GM12891 (cell line): ENCODE data around the gene SCARB1.

Experiments used
- DNase-seq: peaks from one replicate; pipeline ENCODE4 v3.0.0; 2011; ENCODE audit warnings: low spot score; ENCODE audit not compliant: insufficient read length
- FAIRE-seq: peaks from 2 replicates; lab custom pipeline; 2011; peaks lifted over from hg19 to GRCh38; lab: Jason Lieb, UNC
- PAX5 ChIP-seq: IDR thresholded peaks from 2 replicates; pipeline ENCODE4 v1.6.1; 2011; ENCODE audit warnings: low read length, moderate library complexity, mild to moderate bottlenecking; ENCODE audit not compliant: insufficient read depth, severe bottlenecking
- POLR2A ChIP-seq: IDR thresholded peaks from 2 replicates; pipeline ENCODE4 v1.6.1; 2011; ENCODE audit warnings: low read depth, low read length, control low read depth
- POLR2AphosphoS5 ChIP-seq: IDR thresholded peaks from 2 replicates; pipeline ENCODE4 v1.6.1; 2011; ENCODE audit warnings: low read depth, low read length, control low read depth
- POU2F2 ChIP-seq: IDR thresholded peaks from 2 replicates; pipeline ENCODE4 v1.6.1; 2011; ENCODE audit warnings: low read depth, mild to moderate bottlenecking, control low read depth, low read length, moderate library complexity
- SPI1 ChIP-seq: IDR thresholded peaks from 2 replicates; pipeline ENCODE4 v1.6.1; 2011; ENCODE audit warnings: low read depth, low read length, control low read depth
- TAF1 ChIP-seq: IDR thresholded peaks from 2 replicates; pipeline ENCODE4 v1.6.1; 2011; ENCODE audit warnings: low read depth, low read length, control low read depth

Gene SCARB1

DNA sequence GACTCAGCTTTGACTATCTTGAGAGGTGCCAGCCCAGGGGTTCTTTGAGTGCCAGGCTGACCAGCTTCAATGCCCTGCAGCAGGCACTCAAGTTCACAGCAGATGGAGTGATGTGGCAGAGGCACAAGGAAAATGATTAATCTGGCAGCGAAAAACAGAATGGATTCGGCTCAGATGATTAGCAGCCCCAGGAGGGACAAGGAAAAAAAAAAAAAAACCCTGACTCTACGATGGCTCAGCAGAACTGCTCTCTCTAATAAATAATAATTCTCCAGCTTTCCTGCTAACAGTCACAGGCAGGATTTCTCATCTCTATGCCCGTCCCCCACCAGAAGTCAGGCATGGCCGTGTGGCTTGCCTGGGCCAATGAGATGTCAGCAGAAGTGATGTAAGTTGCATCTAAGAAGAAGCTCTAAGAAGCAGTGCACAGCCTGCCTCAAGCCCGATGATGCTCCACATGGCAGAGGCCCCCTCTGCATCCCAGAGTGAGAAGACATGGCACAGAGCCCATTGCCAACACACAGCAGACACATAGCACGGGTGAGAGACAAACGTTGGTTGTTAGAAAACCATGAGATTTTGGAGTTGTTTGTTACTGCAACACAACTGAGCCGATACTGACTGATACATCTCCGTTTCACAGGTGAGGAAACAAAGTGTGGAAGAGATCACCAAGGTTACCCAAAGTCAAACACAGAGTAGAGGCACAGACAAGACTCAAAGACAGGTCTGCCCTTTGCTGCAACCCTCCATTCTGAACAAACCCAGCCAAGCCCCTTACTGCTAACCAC is 111.0 kb downstream of the SCARB1 start:
- TF ChIP-seq POU2F2 (no peak), SPI1 (no peak), POLR2AphosphoS5 (no peak), PAX5 (no peak), TAF1 (no peak), POLR2A (no peak)
- FAIRE-seq: peak; percentile 5
- no peak for DNase-seq

DNA sequence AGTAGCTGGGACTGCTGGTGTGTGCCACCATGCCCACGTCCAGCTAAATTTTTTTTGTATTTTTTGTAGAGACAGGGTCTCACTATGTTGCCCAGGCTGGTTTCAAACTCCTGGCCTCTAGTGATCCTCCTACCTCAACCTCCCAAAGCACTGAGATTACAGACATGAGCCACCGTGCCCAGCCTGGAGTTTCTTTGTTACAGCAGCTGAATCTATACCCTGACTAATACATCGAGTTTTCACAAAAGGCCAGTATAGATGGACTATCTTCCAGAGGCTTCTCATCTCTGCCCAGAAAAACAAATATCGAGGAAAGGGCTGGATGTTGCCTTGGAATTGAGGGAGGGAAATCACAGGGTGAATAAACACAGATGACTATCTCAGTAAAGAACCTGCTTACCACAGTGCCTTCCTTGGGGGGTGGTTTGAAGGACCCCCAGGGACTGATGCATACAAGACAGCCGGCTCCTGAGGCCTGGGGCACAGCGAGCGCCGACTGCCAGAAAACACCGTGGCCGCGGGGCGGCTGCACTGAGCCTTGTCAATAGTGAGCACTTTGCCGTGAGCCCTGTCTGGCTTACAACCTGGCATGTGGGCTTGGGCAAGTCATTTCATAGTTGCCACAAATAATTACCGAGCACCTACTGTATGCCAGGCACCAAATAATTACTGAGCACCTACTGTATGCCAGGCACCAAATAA is 111.9 kb downstream of the SCARB1 start:
- no peak for TF ChIP-seq SPI1
- TF ChIP-seq PAX5: no peak
- no peak for TF ChIP-seq POLR2AphosphoS5
- TF ChIP-seq POU2F2: no peak
- TF ChIP-seq TAF1: no peak
- no peak for TF ChIP-seq POLR2A
- no peak for FAIRE-seq
- no peak for DNase-seq

- TF ChIP-seq POU2F2 (no peak), PAX5 (no peak)
- no peak for FAIRE-seq
- no peak for DNase-seq
These were observed 112.7 kb downstream of the SCARB1 start for GRCh38 chr12:124750787-124751471.

DNA sequence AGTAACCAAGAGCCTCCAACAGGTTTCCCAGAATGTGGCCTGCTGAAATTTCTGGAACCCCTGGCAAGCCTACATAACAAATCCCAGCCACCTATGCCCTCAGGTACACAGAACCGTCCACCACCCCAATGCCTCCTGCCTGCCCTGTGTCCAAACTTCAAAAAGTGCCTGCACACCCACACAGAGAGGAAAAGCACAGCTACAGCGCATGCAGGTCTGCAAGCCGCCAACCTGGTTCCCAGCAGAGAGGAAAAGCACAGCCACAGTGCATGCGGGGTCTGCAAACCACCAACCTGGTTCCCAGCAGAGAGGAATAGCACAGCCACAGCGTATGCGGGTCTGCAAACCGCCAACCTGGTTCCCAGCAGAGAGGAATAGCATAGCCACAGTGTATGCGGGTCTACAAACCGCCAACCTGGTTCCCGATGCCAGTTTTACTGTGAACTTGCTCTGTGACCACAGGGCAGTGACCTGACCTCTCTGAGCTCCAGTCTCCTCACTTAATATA is 113.5 kb downstream of the SCARB1 start:
- no peak for FAIRE-seq
- DNase-seq: no peak
- TF ChIP-seq POLR2AphosphoS5 (no peak), PAX5 (no peak), POU2F2 (no peak)

- no peak for DNase-seq
- FAIRE-seq: no peak
- no peak for TF ChIP-seq TAF1
- no peak for TF ChIP-seq POLR2AphosphoS5
- TF ChIP-seq POLR2A: no peak
- TF ChIP-seq POU2F2: no peak
These were observed 113.9 kb downstream of the SCARB1 start for GRCh38 chr12:124749725-124750124.

- FAIRE-seq (no peak), DNase-seq (no peak)
- no peak for TF ChIP-seq TAF1
- TF ChIP-seq POLR2A: no peak
- TF ChIP-seq POU2F2: no peak
- no peak for TF ChIP-seq POLR2AphosphoS5
- TF ChIP-seq SPI1: no peak
- no peak for TF ChIP-seq PAX5
These were observed 116.1 kb downstream of the SCARB1 start for GRCh38 chr12:124747426-124748161.

GRCh38 chr12:124746649-124747425 is 116.8 kb downstream of the SCARB1 start:
- DNase-seq: no peak
- no peak for TF ChIP-seq TAF1
- TF ChIP-seq POU2F2: no peak
- TF ChIP-seq SPI1: no peak
- TF ChIP-seq POLR2AphosphoS5: no peak
- no peak for FAIRE-seq

GRCh38 chr12:124745891-124746570 is 117.6 kb downstream of the SCARB1 start:
- DNase-seq (peak; percentile 49), FAIRE-seq (peak; percentile 66)
- no peak for TF ChIP-seq POU2F2
- no peak for TF ChIP-seq POLR2A
- TF ChIP-seq SPI1: no peak
- no peak for TF ChIP-seq POLR2AphosphoS5
- no peak for TF ChIP-seq TAF1
- no peak for TF ChIP-seq PAX5

DNA sequence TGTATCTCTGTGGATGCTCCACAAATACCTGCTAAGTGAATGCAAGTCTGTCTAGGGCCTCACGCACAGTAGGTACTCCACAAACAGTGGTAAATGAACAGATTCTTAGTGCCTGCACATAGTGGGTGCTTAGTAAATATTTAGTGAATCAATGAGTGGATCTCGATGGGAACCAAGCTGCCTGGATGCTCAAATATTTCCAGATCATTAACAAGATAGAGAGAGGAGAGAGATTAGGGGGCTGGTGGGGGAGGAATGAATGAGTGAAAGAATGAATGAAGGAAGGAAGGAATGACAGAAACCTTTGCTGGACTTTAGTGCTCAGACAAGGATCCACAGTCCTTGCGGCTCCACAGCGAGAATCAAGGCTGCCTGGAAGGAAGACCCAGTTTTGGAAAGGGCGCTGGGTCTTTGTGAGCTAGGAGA is 118.2 kb downstream of the SCARB1 start:
- no peak for DNase-seq
- no peak for TF ChIP-seq POLR2AphosphoS5
- no peak for TF ChIP-seq POLR2A
- TF ChIP-seq POU2F2: no peak
- no peak for TF ChIP-seq TAF1
- no peak for TF ChIP-seq PAX5
- no peak for TF ChIP-seq SPI1
- no peak for FAIRE-seq
